ENCODE results near the gene PRCP.

Gene PRCP

DNA sequence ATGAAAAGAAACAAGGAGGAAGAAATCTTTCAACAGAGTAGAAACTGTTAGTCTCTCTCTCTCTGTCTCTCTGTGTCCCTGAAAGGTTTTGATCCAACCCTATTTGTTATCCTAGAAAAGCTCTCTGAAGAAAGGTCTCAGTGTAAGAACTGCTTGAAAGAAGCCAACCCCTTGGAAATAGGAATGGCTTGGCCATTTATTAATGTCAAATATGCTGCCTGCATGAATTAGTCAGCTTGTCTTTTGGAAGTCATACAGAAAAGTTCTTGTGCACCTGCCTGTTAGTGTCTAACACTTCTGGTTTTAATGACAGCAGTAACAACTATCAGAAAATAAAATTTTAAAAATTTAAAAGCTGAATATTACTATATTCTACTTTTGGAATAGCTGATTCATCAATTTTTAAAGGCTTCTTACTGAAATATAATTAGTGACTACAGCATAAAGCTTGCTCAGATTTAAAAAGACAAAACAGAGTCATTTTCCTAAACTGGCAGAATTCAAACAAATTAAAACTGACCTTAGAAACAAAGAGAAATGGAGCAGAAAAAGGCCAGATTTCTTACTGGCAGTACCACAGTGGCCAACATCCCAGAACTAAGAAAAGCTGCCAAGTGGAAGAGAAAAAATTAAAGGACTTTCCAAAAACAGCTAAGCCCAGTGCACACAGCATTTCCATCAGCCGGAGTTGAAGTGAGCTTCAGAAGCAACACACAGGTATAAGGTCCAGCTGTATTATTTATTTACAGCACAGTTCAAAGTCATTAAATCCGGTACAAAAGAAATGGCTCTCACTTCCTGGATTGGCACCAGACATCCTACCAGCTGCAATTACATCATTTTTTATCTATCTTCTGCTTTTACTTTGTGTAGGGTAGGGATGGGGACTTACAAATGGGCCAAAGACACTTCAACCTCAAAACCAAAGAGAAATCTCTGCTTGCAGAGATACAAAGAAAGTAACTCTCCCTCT is 76.3 kb downstream of the PRCP start:
- DNase-seq (ENCODE audit: low read depth) = no peak
- H3K4me3 ChIP-seq (ENCODE audit: control insufficient read depth, low read depth, low read length) = no peak overlapping the region
- TF ChIP-seq, protein P1, sequence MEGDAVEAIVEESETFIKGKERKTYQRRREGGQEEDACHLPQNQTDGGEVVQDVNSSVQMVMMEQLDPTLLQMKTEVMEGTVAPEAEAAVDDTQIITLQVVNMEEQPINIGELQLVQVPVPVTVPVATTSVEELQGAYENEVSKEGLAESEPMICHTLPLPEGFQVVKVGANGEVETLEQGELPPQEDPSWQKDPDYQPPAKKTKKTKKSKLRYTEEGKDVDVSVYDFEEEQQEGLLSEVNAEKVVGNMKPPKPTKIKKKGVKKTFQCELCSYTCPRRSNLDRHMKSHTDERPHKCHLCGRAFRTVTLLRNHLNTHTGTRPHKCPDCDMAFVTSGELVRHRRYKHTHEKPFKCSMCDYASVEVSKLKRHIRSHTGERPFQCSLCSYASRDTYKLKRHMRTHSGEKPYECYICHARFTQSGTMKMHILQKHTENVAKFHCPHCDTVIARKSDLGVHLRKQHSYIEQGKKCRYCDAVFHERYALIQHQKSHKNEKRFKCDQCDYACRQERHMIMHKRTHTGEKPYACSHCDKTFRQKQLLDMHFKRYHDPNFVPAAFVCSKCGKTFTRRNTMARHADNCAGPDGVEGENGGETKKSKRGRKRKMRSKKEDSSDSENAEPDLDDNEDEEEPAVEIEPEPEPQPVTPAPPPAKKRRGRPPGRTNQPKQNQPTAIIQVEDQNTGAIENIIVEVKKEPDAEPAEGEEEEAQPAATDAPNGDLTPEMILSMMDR (IDR thresholded peaks at IDR 0.05; ENCODE audit: control insufficient read depth, insufficient read depth, low read depth, low read length, missing control alignments) = no peak

DNA sequence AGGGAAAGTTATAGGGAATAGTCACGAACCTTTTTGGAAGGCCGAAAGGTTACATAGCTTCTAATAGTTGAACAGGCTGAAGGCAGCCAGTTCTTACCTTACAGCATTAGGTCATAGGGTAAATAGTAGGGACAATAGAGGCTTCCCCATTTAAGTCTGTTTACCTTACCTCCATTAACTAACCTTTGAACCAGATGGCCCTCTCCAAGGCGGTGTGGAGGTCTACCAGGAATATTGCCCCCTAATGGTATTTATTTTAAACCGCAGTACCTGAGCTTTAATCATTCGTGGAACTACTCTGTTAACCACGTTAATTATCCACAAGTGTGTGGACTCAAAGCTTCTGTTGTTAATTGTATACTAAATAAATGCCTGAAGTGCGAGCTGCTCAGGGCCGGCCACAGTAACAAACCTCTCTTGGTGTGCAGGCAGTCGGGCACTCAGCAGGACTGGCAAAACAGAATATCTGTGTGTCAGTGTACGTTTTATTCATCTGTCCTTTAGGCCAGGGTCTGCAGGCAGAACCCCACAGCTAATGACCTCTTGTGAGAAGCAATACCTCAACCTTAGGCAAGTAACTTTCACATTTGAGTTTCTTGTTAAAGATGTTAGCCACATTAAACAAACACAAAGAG is 81.7 kb downstream of the PRCP start:
- DNase-seq (ENCODE audit: low read depth) = no peak
- no peak overlapping the region for H3K4me3 ChIP-seq (ENCODE audit: control insufficient read depth, low read depth, low read length)
- TF ChIP-seq, protein P1 (IDR thresholded peaks at IDR 0.05; ENCODE audit: control insufficient read depth, insufficient read depth, low read depth, low read length, missing control alignments) = no peak

DNA sequence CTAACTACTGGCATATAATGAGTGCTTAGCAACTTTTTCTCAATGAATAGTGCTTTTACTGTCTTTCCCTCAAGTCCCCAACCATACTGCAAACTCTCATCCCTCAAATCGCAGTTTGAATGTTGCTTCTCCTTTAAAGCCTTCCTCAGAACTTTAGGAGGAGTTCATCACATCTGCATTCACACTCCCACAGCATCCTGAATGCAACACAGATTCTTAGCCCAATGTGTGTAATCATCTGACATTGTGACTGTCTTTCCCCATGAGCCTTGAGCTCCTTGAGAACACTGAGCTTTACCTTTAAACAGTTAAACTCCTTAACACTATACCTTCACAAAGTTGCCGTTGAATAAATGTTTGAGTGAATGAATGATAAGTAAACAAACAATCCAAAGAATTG is 84.8 kb downstream of the PRCP start:
- no peak overlapping the region for H3K4me3 ChIP-seq (ENCODE audit: control insufficient read depth, low read depth, low read length)
- TF ChIP-seq, protein P1 (IDR thresholded peaks at IDR 0.05; ENCODE audit: control insufficient read depth, insufficient read depth, low read depth, low read length, missing control alignments) = no peak
- no peak for DNase-seq (ENCODE audit: low read depth)

DNA sequence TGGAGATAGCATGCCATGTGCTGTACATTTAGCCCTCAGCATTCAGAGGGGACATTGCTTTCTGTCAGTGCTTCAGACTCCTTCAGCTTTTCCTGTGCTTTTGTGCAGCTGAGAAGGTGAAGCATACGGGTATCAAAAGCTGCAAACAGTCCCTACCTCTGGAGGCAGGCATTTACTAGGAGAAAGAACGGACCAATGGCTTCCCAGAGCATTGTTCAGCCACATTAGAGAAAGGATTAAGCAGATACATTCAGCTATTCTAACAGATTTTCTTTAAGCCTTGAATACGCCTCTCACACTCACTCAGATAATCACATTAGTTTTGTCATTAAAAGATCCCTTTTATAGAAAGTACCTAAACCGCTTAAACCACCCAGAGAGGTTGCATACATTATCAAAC is 85.9 kb downstream of the PRCP start:
- TF ChIP-seq, protein P1 (IDR thresholded peaks at IDR 0.05; ENCODE audit: control insufficient read depth, insufficient read depth, low read depth, low read length, missing control alignments) = no peak
- no peak for DNase-seq (ENCODE audit: low read depth)

DNA sequence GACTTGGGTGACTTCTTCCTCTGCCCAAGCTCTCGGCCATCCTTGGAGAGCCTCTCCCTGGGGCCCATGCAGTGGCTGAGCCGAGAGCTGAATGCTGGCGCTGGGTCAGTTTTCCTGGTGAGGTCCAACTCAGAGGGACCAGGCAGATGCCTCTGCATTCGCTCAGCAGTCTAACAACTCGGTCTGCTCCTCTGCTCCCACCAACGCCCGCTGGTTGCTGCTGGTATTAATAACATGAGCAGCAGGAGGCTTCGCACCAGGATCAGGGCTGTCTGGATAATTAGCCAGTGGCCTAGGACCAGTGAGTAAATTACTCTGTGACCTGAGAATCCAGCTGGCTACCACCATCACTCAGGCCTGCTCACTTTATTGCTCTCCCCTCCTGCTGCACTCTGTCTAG is 88.9 kb downstream of the PRCP start:
- DNase-seq (ENCODE audit: low read depth) = no peak
- no peak overlapping the region for H3K4me3 ChIP-seq (ENCODE audit: control insufficient read depth, low read depth, low read length)
- TF ChIP-seq, protein P1 (IDR thresholded peaks at IDR 0.05; ENCODE audit: control insufficient read depth, insufficient read depth, low read depth, low read length, missing control alignments) = no peak

More for the DNA sequence above, 85.9 kb downstream of the PRCP start:
- no peak overlapping the region for H3K4me3 ChIP-seq (ENCODE audit: control insufficient read depth, low read depth, low read length)

DNA sequence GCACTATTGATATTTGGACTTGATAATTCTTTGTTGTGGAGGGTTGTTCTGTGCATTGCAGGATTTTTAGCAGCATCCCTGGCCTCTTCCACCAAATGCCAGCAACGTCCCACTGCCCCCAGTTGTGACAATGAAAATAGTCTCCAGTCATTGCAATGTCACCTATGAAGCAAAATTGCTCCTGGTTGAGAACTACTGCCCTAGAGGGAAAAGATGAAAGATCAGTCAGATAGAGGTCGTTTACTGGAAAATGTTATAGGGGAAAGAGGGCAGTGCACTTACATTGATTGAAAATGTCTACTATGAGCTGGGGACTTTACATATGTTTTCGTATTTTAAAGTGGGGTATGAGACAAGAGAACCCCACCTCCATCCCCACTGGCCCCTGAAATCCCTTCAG is 89.5 kb downstream of the PRCP start:
- no peak for DNase-seq (ENCODE audit: low read depth)
- no peak overlapping the region for H3K4me3 ChIP-seq (ENCODE audit: control insufficient read depth, low read depth, low read length)
- TF ChIP-seq, protein P1 (IDR thresholded peaks at IDR 0.05; ENCODE audit: control insufficient read depth, insufficient read depth, low read depth, low read length, missing control alignments) = no peak

Data from AG09309 (cell line).